Keratinocyte (primary cell): Measurements from ENCODE around the gene SELPLG.

ENCODE experiments used
- EZH2 ChIP-seq: IDR thresholded peaks from one replicate; pipeline ENCODE4 v1.6.1; 2012; ENCODE audit warnings: inconsistent platforms, mild to moderate bottlenecking, low read length, moderate library complexity
- TF ChIP-seq, protein P1 (sequence below), 3 experiments: IDR thresholded peaks in 1 of 3; conservative IDR thresholded peaks in 1 of 3; optimal IDR thresholded peaks in 1 of 3; 2 replicates in 2 of 3; 3 replicates in 1 of 3; pipeline versions ENCODE3 to v1.5.1; 2011; ENCODE audit warnings: low read length in 3 of 3, mild to moderate bottlenecking in 3 of 3, moderate library complexity in 2 of 3, control low read depth in 1 of 3, inconsistent platforms in 1 of 3; ENCODE audit not compliant: insufficient read depth in 2 of 3; ENCODE audit errors: extremely low read depth in 1 of 3

DNA sequence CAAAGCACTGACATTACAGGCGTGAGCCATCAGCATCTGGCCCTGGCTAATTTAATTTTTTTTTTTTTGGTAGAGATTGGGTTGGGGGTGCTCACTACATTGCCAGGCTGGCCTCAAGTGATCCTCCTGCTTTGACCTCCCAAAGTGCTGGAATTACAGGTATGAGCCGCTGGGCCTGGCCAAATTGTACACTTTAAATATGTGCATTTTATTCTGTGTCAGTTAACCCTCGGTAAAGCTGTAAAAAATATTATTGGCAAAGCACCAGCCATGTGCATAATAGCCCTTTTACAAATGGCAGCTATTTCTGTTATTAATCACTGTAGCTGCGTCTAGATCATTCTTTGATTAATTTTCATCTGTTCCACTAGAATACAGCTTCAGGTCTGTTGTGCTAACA, 47.8 kb downstream of the SELPLG start:
- TF ChIP-seq, protein P1, sequence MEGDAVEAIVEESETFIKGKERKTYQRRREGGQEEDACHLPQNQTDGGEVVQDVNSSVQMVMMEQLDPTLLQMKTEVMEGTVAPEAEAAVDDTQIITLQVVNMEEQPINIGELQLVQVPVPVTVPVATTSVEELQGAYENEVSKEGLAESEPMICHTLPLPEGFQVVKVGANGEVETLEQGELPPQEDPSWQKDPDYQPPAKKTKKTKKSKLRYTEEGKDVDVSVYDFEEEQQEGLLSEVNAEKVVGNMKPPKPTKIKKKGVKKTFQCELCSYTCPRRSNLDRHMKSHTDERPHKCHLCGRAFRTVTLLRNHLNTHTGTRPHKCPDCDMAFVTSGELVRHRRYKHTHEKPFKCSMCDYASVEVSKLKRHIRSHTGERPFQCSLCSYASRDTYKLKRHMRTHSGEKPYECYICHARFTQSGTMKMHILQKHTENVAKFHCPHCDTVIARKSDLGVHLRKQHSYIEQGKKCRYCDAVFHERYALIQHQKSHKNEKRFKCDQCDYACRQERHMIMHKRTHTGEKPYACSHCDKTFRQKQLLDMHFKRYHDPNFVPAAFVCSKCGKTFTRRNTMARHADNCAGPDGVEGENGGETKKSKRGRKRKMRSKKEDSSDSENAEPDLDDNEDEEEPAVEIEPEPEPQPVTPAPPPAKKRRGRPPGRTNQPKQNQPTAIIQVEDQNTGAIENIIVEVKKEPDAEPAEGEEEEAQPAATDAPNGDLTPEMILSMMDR (optimal IDR thresholded peaks at IDR 0.05 in 1 of 3, IDR thresholded peaks at IDR 0.05 in 1 of 3, conservative IDR thresholded peaks at IDR 0.05 in 1 of 3; ENCODE audit: extremely low read depth in 1 of 3, insufficient read depth in 2 of 3, low read length in 3 of 3), result no peak
- TF ChIP-seq EZH2, result no peak
